ENCODE results near the gene GIT1.

GIT1 gene

DNA sequence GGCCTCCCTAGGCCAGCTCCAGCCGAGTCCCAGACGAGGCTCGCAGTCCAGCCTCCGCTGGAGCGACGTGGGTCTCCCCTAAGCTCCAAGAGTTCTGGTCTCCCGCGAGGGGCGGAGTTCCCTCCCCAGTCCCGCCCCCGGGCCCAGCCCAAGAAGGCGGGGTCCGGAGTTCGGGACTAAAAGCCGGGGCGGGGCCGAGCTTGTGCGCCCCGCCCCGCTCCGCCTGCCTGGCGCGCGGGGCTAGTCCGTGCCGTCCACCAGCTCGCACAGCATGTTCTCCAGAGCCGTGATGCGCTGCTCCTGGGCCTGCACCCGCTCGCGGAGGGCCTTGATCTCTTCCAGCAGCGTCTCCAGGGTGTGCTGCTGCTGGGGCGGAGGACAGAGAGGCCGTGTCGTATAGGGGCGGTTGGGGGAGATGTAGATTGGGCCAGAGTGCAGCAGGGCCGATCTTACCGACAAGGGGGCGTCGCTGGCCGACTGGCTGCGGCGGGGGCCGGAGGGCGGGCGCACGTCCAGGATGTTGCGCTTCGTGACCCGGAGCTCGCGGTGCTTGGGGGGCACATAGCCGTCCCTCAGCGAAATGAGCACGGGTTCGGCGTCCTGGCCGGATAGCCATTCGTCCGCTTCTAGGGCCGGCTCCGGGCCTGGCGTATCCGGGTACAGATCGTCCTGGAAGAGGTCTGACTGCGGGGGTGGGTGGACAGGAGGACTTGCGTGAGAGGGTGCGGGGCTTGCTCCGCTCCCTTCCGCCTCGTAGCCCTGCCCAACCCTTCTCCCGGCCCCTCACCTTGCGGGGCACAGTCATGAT, 26.2 kb upstream of the GIT1 start:
- DNase-seq: peak; percentile 49 to 72 (median 67)

DNA sequence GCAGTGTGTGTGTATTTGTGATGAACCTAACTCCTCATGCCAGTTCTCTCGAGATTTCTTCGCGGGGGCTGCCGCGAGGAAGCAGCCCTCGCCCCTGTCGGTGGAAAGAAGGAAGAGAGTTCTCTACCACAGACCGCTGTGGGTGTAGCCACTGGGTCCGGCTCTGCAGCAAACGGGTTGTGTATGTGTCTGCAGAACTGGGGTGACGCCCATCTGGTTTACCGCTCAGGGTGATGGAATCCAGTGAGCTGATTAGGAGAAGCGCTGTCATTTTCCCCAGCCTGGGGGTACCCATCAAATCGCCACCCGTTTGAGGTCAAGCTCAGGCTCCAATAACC, 25.6 kb upstream of the GIT1 start:
- DNase-seq: peak in 2 of 4 experiments; percentile 41 to 56

DNA sequence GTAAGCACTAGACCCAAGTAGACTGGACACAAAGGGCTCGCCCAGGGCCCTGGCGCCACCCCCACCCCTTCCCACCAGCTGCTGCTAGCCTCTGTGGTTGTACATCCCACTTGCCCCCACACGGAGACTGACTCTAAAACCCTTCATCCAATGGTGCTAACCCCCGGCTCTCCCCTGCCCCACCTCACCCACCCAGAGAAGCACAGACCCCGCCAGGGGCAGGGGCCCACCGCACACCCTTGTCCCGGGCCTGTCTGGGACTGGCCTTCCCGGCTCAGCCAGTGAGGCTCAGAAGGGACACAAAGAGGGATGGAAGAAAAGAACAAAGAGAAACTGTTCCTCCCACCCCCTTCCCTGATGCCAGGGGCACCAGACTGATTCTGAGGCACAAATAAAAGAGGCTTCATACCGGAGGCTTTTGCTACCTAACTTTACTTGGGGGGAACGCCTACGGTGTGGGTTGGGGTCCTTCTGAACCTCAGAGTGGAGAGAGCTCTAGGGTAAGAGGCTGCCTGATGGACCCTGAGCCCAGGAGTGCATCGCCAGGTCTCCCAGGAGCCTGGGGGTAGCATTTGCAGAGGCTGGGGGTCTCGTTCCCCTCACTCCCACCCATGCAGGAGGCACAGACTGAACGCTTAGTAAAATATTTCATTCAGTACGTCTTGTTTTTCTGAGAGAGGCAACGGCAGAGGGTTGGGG, 25.1 kb upstream of the GIT1 start:
- DNase-seq: no peak

DNA sequence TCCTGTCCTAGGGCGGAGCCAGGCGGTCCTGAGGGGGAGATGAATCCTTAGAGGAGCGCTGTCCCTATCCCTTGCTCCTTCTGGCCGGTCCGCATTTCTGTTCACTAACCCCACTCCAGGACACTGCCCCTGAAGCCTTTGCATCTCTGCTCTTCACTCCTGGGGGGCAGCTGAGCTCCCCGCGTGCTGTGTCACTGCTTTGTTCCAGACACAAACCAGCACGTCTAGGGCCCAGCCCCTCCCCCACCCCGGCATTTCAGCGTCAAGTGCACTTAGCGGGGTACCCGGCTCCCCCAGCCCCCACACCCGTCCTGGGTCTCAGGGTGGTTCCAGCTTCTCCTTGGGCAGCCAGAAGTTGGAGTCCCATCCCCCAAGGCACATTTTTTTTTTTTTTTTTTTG, 24.4 kb upstream of the GIT1 start:
- no peak for DNase-seq

DNA sequence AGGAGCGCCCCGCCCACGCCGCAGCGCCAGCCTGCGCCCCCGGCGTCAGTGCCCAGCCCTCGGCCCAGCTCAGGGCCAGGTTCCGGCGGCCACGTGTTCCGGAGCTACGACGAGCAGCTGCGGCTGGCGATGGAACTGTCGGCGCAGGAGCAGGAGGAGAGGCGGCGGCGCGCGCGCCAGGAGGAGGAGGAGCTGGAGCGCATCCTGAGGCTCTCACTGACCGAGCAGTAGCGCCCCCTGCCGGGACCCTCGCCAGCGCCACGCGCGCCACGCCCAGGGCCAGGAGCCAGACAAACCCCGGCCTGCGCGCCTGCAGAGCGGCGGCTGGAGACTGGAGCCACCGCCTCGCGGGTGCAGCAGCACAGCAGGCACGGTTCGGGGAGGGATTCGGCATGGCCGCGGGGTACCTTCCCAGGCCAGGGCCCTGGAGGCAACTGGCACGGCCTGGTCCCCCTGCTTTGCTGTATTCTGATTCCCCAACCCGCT, 23.9 kb upstream of the GIT1 start:
- peak; percentile 84 to 93 (median 88) for DNase-seq

DNA sequence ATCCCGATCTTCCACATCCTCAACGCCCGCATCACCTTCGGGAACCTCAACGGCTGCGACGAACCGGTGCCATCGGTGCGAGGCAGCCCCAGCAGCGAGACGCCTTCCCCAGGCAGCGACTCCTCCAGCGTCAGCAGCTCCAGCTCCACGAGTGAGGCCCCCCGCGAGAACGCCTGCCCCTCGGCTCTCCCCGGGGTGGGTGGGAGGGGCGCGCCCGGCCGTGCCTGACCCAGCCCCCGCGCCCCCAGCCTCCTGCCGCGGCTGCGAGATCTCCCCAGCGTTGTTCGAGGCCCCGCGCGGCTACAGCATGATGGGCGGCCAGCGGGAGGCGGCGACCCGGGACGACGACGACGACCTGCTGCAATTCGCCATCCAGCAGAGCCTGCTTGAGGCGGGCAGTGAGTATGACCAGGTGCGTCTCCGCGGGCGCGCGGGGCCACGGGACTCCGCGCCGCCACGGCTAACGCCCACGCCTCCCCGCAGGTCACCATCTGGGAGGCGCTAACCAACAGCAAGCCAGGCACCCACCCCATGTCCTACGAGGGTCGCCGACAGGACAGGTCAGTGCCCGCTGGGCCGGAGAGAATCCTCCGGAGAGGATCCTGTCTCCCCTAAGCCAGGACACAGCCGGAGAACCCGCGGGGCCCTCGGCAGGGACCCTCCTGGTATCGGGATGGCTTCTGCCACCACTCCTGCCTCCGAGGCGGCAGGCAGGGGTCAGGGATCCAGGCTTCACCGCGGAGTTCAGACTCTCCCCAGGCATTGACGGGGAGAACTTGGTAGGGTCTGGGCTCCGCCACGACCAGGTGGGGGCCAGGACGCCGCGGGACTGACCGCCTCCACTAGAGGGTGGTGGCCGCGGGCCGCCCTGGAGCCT, 23.2 kb upstream of the GIT1 start:
- no peak for DNase-seq

DNA sequence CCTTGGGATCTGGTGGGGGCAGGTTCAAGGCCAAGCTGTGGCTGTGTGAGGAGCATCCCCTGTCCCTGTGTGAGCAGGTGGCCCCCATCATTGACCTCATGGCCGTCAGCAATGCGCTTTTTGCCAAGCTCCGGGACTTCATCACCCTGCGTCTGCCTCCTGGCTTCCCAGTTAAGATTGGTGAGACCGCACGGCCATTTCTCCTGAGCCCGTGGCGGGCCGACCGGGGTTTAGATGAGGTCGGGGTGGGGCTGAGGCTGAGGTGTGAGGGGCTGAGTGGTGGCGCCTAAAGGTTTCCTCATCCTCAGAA, 22.6 kb upstream of the GIT1 start:
- DNase-seq: no peak

DNA sequence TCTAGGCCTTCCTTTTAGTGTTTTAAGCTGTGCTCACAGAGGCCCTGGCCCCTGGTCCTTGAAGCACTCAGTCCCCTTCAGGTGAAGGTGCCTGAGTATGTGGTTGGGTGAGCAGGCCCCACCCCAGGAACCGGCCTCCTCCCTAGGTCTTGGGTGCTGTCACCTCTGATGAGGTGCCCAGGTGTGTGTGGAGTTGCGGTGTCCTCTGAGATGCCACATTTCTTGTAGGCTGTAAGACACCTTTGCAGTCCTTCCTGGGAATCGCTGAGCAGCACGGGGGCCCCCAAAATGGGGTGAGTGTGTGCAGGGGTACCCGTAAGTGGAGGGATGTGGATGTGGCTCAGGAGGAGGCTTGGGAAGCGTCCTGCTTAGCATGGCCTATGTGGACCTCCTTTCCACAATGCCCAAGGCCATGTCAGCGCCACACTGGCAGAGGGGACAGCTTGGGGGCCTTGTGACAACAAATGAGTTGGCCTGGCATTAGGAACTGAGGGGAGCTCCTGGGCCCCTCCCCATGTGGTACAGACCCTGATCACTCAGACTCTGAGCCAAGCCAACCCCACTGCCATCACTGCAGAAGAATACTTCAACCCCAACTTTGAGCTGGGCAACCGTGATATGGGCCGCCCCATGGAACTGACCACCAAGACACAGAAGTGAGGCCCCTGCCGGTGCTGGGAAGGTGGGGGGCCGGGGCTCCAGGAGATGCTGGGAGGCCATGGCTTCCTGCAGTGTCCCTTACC, 22.1 kb upstream of the GIT1 start:
- DNase-seq: no peak

DNA sequence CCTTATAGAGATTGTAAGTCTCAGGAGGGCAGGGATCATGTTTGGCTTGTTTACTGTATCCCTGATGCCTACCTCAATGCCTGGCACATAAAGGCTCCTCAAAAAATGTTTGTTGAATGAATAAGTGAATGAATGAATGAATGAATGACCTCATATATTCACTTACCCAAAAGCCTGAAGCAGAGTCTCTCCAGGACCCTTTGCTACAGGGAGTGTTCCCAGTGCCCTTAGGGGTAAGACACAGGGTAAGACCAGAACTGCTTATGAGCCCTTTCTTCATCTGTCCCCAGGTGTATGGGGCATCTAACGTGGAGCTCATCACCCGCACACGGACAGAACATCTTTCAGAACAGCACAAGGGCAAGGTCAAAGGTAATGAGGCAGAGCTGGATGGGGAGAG, 20.9 kb upstream of the GIT1 start:
- DNase-seq: no peak

DNA sequence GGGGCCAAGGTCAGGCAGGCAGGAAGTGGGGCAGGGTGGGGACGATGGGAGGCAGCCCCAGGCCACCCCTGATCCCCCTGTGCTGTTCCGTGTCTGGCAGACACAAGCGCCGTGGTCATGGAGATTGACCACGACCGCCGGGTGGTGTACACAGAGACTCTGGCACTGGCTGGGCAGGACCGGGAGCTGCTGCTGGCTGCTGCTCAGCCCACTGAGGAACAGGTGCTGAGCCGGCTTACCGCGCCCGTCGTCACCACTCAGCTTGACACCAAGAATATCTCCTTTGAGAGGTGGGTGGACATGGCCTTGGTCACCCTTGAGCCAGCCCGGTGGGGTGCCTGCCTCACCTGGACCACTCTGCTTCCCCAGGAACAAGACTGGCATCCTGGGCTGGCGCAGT, 19.5 kb upstream of the GIT1 start:
- no peak for DNase-seq

DNA sequence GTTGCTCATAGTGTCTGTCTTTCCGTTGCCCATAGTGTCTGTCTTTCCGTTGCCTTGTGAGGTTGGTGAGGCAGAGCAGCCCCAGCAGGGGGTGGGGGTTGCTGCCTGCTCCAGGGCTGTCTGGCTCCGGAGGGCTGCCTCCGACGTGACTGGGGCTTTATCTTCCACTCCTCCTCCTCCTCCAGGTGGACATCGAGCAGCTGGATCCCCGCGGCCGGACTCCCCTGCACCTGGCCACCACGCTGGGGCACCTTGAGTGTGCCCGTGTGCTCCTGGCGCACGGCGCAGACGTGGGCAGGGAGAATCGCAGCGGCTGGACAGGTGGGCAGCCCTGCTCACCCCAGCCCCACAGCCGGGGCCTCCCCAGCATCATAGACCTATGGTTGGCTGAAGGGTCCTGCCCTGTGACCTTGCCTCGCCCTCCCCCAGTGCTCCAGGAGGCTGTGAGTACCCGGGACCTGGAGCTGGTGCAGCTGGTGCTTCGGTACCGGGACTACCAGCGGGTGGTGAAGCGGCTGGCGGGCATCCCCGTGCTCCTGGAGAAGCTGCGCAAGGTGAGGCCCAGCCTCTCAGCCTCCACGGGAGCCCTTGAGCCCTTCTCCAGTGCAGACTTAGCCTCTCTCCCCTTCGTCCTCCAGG, 18.2 kb upstream of the GIT1 start:
- DNase-seq: no peak

DNA sequence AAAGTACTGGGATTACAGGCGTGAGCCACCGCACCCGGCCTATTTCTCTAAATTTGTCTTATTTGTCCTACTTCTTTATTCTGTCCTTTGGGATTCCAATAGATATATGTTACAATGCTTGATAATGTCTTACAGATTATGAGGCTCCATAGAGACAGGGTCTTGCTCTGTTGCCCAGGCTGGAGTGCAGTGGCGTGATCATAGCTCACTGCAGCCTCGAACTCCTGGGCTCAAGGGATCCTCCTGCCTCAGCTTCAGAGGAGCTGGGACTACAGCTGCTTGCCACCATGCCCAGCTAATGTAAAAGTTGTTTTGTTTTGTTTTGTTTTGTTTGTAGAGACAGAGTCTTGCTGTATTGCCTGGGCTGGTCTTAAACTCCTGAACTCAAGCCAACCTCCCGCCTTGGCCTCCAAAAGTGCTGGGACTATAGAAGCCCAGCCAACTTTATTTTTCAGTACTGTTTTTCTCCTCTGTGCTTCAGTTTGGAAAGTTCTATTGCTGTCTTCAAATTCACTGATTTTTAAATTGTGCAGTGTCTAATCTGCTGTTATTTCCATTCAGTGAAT, 13.7 kb upstream of the GIT1 start:
- DNase-seq: no peak

DNA sequence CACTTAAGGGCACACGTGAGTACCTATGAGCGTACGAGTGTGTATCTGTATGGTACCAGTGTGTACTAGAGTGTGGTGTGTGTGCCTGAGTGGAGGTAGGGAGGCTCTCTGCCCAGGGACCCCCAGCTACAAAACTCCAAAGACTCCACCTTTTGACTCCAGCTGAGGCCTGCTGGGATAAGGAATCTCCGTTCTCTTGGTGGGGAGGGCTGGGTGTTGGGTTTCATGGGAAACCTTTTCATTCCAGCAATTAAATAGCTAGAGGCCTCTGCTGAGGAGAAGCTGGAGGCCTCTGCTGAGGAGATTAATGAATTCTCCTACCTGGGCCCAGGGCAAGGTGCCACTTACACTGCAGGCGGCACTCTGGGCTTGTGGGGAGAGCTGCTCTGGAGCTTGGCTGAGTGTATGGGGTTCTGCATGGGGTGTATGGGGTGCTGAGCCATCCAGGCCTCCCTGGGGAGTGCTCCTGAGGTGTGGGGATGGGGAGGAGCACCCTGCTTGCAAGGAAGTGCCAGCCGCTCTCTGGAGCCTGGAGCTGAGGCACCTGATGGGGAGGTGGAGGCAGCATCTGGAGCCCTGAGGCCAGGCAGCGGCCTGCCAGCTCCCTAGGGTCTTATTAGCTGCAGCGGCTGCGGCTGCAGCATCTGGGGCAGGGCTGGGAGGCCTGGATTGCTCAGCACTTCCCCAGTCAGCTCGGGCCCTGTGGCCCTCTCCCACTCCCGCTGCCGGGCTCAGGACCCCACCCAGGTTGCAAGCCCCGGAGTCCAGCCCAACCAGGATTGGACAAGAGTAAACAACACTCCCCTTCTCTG, 8.1 kb upstream of the GIT1 start:
- DNase-seq: no peak

DNA sequence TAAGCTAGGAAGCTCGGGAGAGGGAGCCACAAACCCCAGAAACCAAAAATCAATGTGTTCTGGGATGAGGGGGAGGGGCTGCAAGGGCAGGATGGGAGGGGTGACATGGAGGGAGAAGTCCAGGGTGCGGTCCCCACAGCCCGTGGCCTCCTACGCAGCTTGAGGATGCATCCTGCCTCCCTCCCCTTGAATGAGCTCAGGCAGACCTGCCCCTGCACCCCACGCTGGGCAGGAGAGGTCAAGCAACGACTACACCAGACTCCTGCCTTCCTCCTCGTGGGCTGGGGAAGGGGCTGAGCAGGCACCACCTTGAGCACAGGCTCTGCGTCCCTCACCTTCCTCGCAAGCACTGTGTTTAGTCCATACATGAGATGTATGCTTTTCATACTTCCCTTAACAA, 7.4 kb upstream of the GIT1 start:
- no peak for DNase-seq

DNA sequence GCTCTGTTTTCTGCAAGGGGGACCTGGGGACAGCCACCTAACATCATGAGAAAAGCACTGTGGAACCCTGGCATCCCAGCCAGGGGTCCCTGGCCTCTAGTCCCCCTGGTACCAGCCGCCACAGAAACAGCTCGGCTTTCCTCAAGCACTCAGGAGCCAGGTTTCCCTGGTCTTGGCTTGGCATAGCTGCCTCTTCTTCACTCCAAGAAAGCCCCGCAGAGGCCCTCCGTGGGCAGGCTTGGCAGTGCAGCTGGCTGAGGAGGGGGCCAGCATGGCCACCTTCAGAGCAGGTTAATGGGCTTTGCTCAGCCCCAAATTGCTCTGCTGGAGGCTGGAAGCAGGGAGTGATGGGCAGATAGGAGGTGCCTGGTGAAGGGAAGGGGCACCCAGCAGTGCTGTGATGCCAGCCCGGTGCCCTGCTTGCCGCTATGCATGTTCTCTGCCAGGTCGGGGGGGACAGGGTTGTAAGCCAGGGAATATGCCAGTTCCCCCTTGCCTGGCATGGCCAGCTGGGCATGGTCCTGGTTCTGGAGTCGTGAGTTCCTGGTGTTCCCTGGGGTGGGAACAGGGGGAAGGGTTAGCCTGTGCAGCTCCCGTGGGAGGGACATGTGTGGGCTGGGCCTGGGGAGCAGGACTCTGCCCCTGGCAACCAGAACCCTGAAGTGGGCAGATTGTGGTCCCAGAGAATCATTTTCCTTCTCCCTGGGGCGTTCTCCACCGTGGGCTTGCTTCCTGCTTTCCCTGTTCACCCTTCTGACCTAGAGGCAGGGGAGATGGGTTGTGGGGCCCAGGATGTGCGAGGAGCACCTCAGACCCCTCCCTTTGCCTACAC, 6.7 kb upstream of the GIT1 start:
- DNase-seq: no peak

DNA sequence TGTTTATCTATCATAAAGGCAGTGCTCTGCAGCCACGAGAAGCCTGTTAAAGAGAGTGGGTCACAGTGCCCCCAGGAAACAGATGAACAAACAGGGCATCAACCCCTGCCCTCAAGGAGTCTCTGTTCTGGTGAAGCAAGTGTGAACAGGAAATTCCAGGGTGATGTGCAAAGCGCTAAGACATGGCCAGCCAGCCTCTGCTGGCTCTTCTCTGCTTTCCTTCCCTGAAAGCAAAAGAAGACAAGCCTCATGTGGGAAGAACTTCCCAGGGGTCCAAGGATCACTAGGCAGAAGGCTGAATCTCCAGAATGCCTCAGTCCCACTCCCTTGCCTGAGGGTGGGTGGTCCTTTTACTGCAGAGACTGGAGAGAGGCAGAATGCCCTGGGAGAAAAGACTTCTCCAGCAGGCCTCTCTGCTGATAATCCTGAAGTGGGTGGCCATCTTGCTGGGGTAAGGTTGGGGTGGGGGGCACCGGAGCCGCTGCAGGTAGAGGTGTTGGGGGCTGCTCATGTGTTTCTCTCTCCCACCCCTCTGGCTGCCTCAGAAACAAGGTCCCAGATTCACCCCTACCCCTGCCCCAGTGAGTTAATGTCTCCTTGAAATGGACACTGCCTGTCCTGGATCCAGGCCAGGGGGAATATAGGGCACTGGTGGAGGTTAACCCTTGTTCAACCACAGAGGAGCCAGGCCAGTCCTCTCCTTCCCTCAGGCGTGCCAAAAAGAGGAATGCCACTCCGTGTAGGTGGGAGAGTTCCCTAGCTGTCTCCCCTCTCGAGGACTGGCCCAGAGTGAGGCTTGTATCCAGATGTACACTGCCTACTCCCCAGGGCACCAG, 5.9 kb upstream of the GIT1 start:
- no peak for DNase-seq

DNA sequence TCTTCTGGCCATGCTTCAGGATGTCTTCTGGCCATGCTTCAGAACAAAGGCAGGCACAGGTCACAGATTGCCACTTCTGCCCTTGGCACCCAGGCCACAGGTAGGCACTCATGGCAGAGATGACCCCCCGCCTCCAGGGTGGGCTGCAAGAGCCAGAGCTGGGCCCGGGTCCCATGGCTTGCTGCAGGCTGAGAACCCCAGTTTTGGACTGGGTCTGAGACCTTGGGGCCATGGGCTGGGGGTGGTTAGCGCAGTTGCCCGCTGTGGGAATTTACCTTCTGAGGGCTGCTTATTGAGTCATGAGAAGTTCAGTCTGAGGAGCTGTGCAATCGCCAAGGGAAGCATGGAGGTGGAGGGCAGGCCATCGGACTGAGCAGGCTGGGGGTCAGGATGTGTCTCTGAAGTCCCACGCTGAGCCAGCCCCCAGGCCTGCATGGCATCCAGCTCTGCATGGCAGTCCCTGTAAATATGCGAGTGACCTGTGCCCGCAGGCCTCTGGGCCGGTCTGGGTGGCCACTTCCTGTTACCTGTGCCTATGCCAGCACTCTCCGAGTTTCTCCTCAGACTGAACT, 5.2 kb upstream of the GIT1 start:
- no peak for DNase-seq

DNA sequence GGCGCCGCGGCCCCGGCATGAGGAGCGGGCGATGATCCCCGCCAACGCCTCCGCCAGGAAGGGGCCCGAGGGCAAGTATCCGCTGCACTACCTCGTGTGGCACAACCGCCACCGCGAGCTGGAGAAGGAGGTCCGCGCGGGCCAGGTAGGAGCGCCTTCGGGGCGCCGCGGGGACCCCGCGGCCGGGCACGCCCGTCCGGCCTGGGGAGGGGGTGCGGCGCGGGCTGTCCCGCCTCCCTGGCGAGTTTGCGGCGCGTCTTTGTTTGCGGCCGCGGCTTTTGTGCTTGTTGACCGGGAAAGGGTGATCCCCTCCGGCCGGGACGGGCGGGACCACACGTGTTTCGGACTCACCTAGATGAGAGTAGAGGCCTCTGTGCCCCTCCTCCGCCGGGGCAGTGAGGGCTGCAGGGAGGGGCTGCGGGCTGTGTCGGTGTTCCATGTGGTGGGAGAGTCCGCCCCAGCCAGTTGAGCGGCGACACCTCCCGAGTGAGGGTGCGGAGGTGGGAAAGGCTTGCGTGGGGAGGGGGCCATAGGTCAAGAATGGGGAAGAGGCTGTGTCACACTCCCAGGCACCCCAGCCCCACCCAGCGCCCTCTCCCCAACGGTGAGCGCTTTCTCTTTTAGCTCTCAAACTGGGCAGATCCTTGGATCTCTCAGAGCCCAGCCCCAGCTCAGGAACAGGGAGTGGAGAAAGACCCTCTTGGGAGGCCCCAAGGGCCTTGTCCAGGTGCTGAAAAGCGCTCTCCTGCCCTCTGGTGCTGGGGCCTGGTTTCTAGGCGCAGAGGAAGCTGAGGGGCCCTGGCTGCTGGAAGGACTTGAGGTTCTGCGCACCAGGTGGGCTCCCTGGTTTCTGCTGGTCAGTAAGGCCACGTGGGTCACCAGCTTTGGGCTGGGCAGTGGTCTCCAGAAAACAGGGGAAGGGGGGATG, 4.4 kb upstream of the GIT1 start:
- DNase-seq: no peak
